ENCODE measurements around the gene PITHD1. TPM values are rescaled to one million over a fixed set of nuclear protein-coding genes. Genes with fewer than 3 reads are reported as not detected.

PITHD1 gene
- total and polyA plus RNA-seq, 4 experiments from 2014 or later = 65.3 to 82.2 (median 80.2) TPM

- Mint-ChIP-seq H3K4me1 (peaks cover 8 to 34% (median 19%) of the 10 kb centered on the region in 4 donors), H3K27ac (peak overlapping the region; percentile 29 to 96 (median 68)), H3K27me3 (no peaks in the 10 kb centered on the region), H3K36me3 (peaks cover 4 to 19% of the 10 kb centered on the region in 2 donors), H3K9me3 (no peaks in the 10 kb centered on the region), H3K4me3 (peak overlapping the region in 7 of 8 donors; percentile 17 to 94 (median 88))
- ChIA-PET POLR2A (ENCODE audit: partially characterized antibody) (interaction anchor here (1.3 to 5.6 kb wide), 4 partner anchors 8 to 26 kb away, joined by 5 to 70 read pairs (median 55); partner anchors contain the start of genes HMGCL, LYPLA2 and PITHD1), CTCF (ENCODE audit: partially characterized antibody) (interaction anchor here (0.9 to 1.1 kb wide), 2 partner anchors 11 to 21 kb away, joined by 3 read pairs; partner anchors contain the start of gene PITHD1)
- H3K9me3 ChIP-seq (ENCODE audit: control insufficient read depth in 1 of 2, low read length in 2 of 2) = no peaks in the 10 kb centered on the region
- H3K4me1 ChIP-seq (ENCODE audit: insufficient read depth, low read length) = peaks cover 23% of the 10 kb centered on the region
- H3K4me3 ChIP-seq (ENCODE audit: low read length in 2 of 2) = no peak overlapping the region
- no peak for DNase-seq
- no peaks in the 10 kb centered on the region for H3K36me3 ChIP-seq (ENCODE audit: insufficient read depth, low read length)
- H3K27ac ChIP-seq (ENCODE audit: low read depth, low read length) = peak overlapping the region; percentile 92
- intact Hi-C loops (cut with micrococcal nuclease) = no loop called here
- H3K27me3 ChIP-seq (ENCODE audit: insufficient read depth, low read length) = no peaks in the 10 kb centered on the region
Measured at GRCh38 chr1:23798662-23799142, 20.5 kb downstream of the PITHD1 start.

GRCh38 chr1:23799255-23799569 lies 21.0 kb downstream of the PITHD1 start:
- Histone ChIP-seq H3K9me3 (ENCODE audit: control insufficient read depth in 1 of 2, low read length in 2 of 2) (no peaks in the 10 kb centered on the region), H3K27ac (ENCODE audit: low read depth, low read length) (peak overlapping the region; percentile 92), H3K4me3 (ENCODE audit: low read length in 2 of 2) (peak overlapping the region in 1 of 2 donors; percentile 70), H3K36me3 (ENCODE audit: insufficient read depth, low read length) (no peaks in the 10 kb centered on the region), H3K27me3 (ENCODE audit: insufficient read depth, low read length) (no peaks in the 10 kb centered on the region), H3K4me1 (ENCODE audit: insufficient read depth, low read length) (peaks cover 23% of the 10 kb centered on the region)
- CTCF ChIA-PET (ENCODE audit: partially characterized antibody) = interaction anchor here (0.9 kb wide), 1 partner anchor 11 kb away, joined by 3 read pairs; no protein-coding TSS in a partner anchor
- Mint-ChIP-seq H3K36me3 (peaks cover 4 to 18% of the 10 kb centered on the region in 2 donors), H3K9me3 (no peaks in the 10 kb centered on the region), H3K27ac (peak overlapping the region in 5 of 7 donors; percentile 29 to 96 (median 80)), H3K27me3 (no peaks in the 10 kb centered on the region), H3K4me1 (peaks cover 8 to 34% (median 19%) of the 10 kb centered on the region in 4 donors), H3K4me3 (peak overlapping the region; percentile 17 to 98 (median 90))
- DNase-seq = no peak
- POLR2A ChIA-PET (ENCODE audit: partially characterized antibody) = interaction anchor here (0.8 to 5.6 kb wide), 5 partner anchors 8 to 26 kb away, joined by 3 to 70 read pairs (median 51); partner anchors contain the start of genes HMGCL, LYPLA2 and PITHD1
- intact Hi-C loops (cut with micrococcal nuclease) = no loop called here

- DNase-seq = peak in 1 of 5 donors; percentile 61
- intact Hi-C loops (cut with micrococcal nuclease) = loop anchor here (1.0 to 10.0 kb wide), 6 partner anchors 8 to 155 kb away; partner anchors contain the start of genes FUCA1, HMGCL, LYPLA2 and PITHD1
- no peaks in the 10 kb centered on the region for H3K9me3 Mint-ChIP-seq
- ChIA-PET POLR2A (ENCODE audit: partially characterized antibody) (interaction anchor here (0.8 to 5.6 kb wide), 12 partner anchors 9 to 108 kb away, joined by 3 to 70 read pairs (median 6); partner anchors contain the start of genes ELOA, FUCA1, HMGCL and LYPLA2), CTCF (ENCODE audit: partially characterized antibody) (interaction anchor here (3.5 kb wide), 1 partner anchor 10 kb away, joined by 27 read pairs; no protein-coding TSS in a partner anchor)
- Histone ChIP-seq H3K4me1 (ENCODE audit: insufficient read depth, low read length) (peaks cover 23% of the 10 kb centered on the region), H3K27ac (ENCODE audit: low read depth, low read length) (peak overlapping the region; percentile 92), H3K4me3 (ENCODE audit: low read length in 2 of 2) (peak overlapping the region; percentile 70 to 76), H3K9me3 (ENCODE audit: control insufficient read depth in 1 of 2, low read length in 2 of 2) (no peaks in the 10 kb centered on the region), H3K36me3 (ENCODE audit: insufficient read depth, low read length) (no peaks in the 10 kb centered on the region), H3K27me3 (ENCODE audit: insufficient read depth, low read length) (no peaks in the 10 kb centered on the region)
- H3K36me3 Mint-ChIP-seq = peaks cover 4 to 16% of the 10 kb centered on the region in 2 donors
- peak overlapping the region; percentile 80 to 98 (median 92) for H3K4me3 Mint-ChIP-seq
- no peaks in the 10 kb centered on the region for H3K27me3 Mint-ChIP-seq
- peak overlapping the region; percentile 80 to 97 (median 94) for H3K27ac Mint-ChIP-seq
- H3K4me1 Mint-ChIP-seq = peaks cover 8 to 34% (median 19%) of the 10 kb centered on the region in 4 donors
Measured at GRCh38 chr1:23799570-23800399, 21.6 kb downstream of the PITHD1 start.

GRCh38 chr1:23800400-23801337 lies 22.5 kb downstream of the PITHD1 start, which contains the start of gene GALE:
GALE (minus strand) TSS chr1:23800754; CDS start chr1:23799007, 1,747 bp downstream.
- Mint-ChIP-seq H3K4me1 (peaks cover 8 to 37% (median 21%) of the 10 kb centered on the region in 4 donors), H3K9me3 (no peaks in the 10 kb centered on the region), H3K27me3 (no peaks in the 10 kb centered on the region), H3K36me3 (peaks cover 4 to 20% of the 10 kb centered on the region in 2 donors), H3K4me3 (peak within 1 kb of the TSS; percentile 80 to 98 (median 92)), H3K27ac (peak within 1 kb of the TSS; percentile 84 to 97 (median 94))
- peak; percentile 94 to 97 (median 94) for DNase-seq
- ChIA-PET POLR2A (ENCODE audit: partially characterized antibody) (interaction anchor here (0.9 to 5.6 kb wide), 16 partner anchors 10 to 179 kb away, joined by 3 to 70 read pairs (median 4); partner anchors contain the start of genes ELOA, FUCA1, HMGCL and LYPLA2), CTCF (ENCODE audit: partially characterized antibody) (interaction anchor here (0.8 to 3.5 kb wide), 6 partner anchors 10 to 68 kb away, joined by 3 to 27 read pairs (median 3); no protein-coding TSS in a partner anchor)
- Histone ChIP-seq H3K4me3 (ENCODE audit: low read length in 2 of 2) (peak within 1 kb of the TSS; percentile 70 to 88), H3K36me3 (ENCODE audit: insufficient read depth, low read length) (no peaks in the 10 kb centered on the region), H3K27me3 (ENCODE audit: insufficient read depth, low read length) (no peaks in the 10 kb centered on the region), H3K27ac (ENCODE audit: low read depth, low read length) (peak within 1 kb of the TSS; percentile 92), H3K4me1 (ENCODE audit: insufficient read depth, low read length) (peaks cover 23% of the 10 kb centered on the region), H3K9me3 (ENCODE audit: control insufficient read depth in 1 of 2, low read length in 2 of 2) (no peaks in the 10 kb centered on the region)
- intact Hi-C loops (cut with micrococcal nuclease) = loop anchor here (1.0 to 10.0 kb wide), 6 partner anchors 9 to 154 kb away; partner anchors contain the start of genes FUCA1, HMGCL, LYPLA2 and PITHD1

- intact Hi-C loops (cut with micrococcal nuclease) = loop anchor here (2.0 to 10.0 kb wide), 2 partner anchors 67 to 153 kb away; partner anchors contain the start of genes FUCA1 and PNRC2
- CTCF ChIA-PET (ENCODE audit: partially characterized antibody) = interaction anchor here (0.8 to 3.5 kb wide), 8 partner anchors 9 to 68 kb away, joined by 3 to 27 read pairs (median 3); no protein-coding TSS in a partner anchor
Measured at GRCh38 chr1:23801338-23801748, 23.1 kb downstream of the PITHD1 start.

GRCh38 chr1:23801876-23802275 lies 23.7 kb downstream of the PITHD1 start:
- no peaks in the 10 kb centered on the region for H3K27me3 Mint-ChIP-seq
- intact Hi-C loops (cut with micrococcal nuclease) = loop anchor here (2.0 to 10.0 kb wide), 2 partner anchors 67 to 153 kb away; partner anchors contain the start of genes FUCA1 and PNRC2
- no peaks in the 10 kb centered on the region for H3K9me3 Mint-ChIP-seq

More at GRCh38 chr1:23801338-23801748, 23.1 kb downstream of the PITHD1 start:
- Histone ChIP-seq H3K27ac (ENCODE audit: low read depth, low read length) (peak overlapping the region; percentile 92), H3K27me3 (ENCODE audit: insufficient read depth, low read length) (no peaks in the 10 kb centered on the region), H3K9me3 (ENCODE audit: control insufficient read depth in 1 of 2, low read length in 2 of 2) (no peaks in the 10 kb centered on the region), H3K4me1 (ENCODE audit: insufficient read depth, low read length) (peaks cover 23% of the 10 kb centered on the region), H3K36me3 (ENCODE audit: insufficient read depth, low read length) (no peaks in the 10 kb centered on the region), H3K4me3 (ENCODE audit: low read length in 2 of 2) (peak overlapping the region; percentile 70 to 88)
- Mint-ChIP-seq H3K9me3 (no peaks in the 10 kb centered on the region), H3K4me1 (peaks cover 8 to 38% (median 21%) of the 10 kb centered on the region in 4 donors), H3K4me3 (peak overlapping the region; percentile 72 to 98 (median 92)), H3K27ac (peak overlapping the region; percentile 84 to 95 (median 93)), H3K27me3 (no peaks in the 10 kb centered on the region), H3K36me3 (peaks cover 5 to 21% of the 10 kb centered on the region in 2 donors)
- POLR2A ChIA-PET (ENCODE audit: partially characterized antibody) = interaction anchor here (1.0 to 5.6 kb wide), 14 partner anchors 10 to 179 kb away, joined by 3 to 70 read pairs (median 6); partner anchors contain the start of genes ELOA, HMGCL, LYPLA2 and PITHD1
- DNase-seq = no peak

More at GRCh38 chr1:23801876-23802275, 23.7 kb downstream of the PITHD1 start:
- H3K9me3 ChIP-seq (ENCODE audit: control insufficient read depth in 1 of 2, low read length in 2 of 2) = no peaks in the 10 kb centered on the region
- CTCF ChIA-PET (ENCODE audit: partially characterized antibody) = interaction anchor here (0.8 to 3.5 kb wide), 9 partner anchors 8 to 67 kb away, joined by 3 to 27 read pairs (median 3); no protein-coding TSS in a partner anchor
- H3K4me3 Mint-ChIP-seq = peak overlapping the region in 7 of 8 donors; percentile 13 to 98 (median 46)
- POLR2A ChIA-PET (ENCODE audit: partially characterized antibody) = interaction anchor here (1.0 to 5.6 kb wide), 10 partner anchors 9 to 158 kb away, joined by 3 to 70 read pairs (median 9); partner anchors contain the start of genes ELOA, HMGCL, LYPLA2 and PITHD1
- H3K36me3 ChIP-seq (ENCODE audit: insufficient read depth, low read length) = no peaks in the 10 kb centered on the region
- H3K27ac Mint-ChIP-seq = peak overlapping the region; percentile 4 to 94 (median 82)
- peaks cover 5 to 21% of the 10 kb centered on the region in 2 donors for H3K36me3 Mint-ChIP-seq
- peaks cover 8 to 38% (median 21%) of the 10 kb centered on the region in 4 donors for H3K4me1 Mint-ChIP-seq
- peaks cover 23% of the 10 kb centered on the region for H3K4me1 ChIP-seq (ENCODE audit: insufficient read depth, low read length)
- no peak for DNase-seq
- no peaks in the 10 kb centered on the region for H3K27me3 ChIP-seq (ENCODE audit: insufficient read depth, low read length)
- H3K4me3 ChIP-seq (ENCODE audit: low read length in 2 of 2) = no peak overlapping the region
- peak overlapping the region; percentile 92 for H3K27ac ChIP-seq (ENCODE audit: low read depth, low read length)

All from CD4-positive, alpha-beta memory T cell (primary cell).